H1 (cell line): ENCODE data around the gene ATG2B. TPM values are rescaled to one million over a fixed set of nuclear protein-coding genes. Genes with fewer than 3 reads are reported as not detected.

Source experiments
- RFX5 ChIP-seq: IDR thresholded peaks from 2 replicates; pipeline ENCODE4 v1.6.1; 2011; ENCODE audit warnings: low read depth, low read length, improper control_type of control experiment, borderline replicate concordance
- polyA plus RNA-seq, 7 experiments: library from polyadenylated mRNA; depleted of rRNA in 3 of 7; stranded (reverse) in 5 of 7; unstranded in 2 of 7; fragments of >200 nt in 5 of 7; fragments of 200-250 nt in 2 of 7; gene quantifications; 1 replicate in 5 of 7; 2 replicates in 1 of 7; 4 replicates in 1 of 7; pipeline versions ENCODE4 v1.2.1 to v1.2.3, GENCODE V29; 2011 to 2013; ENCODE audit warnings: missing spikeins in 2 of 7, mixed read lengths in 2 of 7
- total RNA-seq: library from RNA; stranded (reverse); fragmentation: NEBNext Ultra II Directional; extraction: Animal tissue kit (Norgen Biotek cat#: 25700); gene quantifications from 2 replicates; pipeline ENCODE4 v1.2.1, GENCODE V29; 2021

ATG2B gene
- total and polyA plus RNA-seq, 2 of the 8 experiments (the other 6 are each of a cell fraction or from before 2014, with no cell fraction given) = 4.6 to 14.4 TPM

DNA sequence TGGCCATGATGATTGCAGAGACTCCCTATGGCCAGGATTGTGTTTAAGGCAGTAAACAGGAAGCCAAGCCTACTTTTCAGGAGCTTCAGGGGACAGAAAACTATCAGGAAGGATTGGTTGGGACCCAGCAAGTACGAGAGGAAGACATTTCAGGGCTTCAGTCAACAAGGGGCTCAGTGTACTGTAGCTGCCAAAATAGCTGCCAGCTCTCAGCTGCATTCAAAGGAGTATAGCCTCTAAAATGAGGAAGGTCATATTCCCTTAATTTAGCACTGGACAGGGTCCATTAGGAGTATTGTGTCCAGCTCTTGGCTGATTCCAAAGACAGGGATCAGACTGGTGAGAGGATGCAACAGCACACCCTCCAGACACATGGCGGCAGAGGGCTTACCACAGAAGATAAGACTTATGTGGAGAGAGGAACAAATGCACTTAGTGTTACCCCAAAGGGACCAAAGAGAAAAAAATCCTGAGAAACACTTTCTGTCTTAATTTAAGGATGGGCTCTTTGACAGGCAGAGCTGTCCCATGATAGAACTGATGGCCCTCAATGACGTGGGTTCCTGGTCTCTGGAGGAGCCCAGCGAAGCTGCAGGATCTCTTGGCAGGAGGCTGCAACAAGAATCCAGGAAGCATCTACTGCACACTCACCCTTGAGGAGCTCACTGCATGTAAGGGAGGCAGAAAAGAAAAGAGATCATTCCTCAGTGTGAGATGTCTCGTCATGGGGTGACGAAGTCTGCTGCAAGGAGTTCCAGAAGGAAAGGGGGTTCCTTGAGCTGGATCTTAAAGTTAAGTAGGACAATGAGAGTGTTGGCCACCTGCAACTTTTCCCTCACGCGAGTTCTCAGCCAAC is 92.3 kb downstream of the ATG2B start (continued):
- no peak for TF ChIP-seq RFX5
- TF ChIP-seq, all 59 proteins: peak for 0
